Amygdala (tissue), 56 donors: Measurements from ENCODE around the gene SORCS2.

Experiments used
- DNase-seq, 56 donors: peaks; one replicate each; lab custom pipeline; 2025; lab: John Stamatoyannopoulos, UW

SORCS2 gene

GRCh38 chr4:7546809-7547367, 354.6 kb downstream of the SORCS2 start:
- no peak for DNase-seq

GRCh38 chr4:7547368-7548040, 355.2 kb downstream of the SORCS2 start:
- no peak for DNase-seq

- DNase-seq = no peak
Measured at GRCh38 chr4:7549866-7550265, 357.5 kb downstream of the SORCS2 start.

- DNase-seq = no peak
Measured at GRCh38 chr4:7552466-7552865, 360.1 kb downstream of the SORCS2 start.

- DNase-seq = no peak
Measured at GRCh38 chr4:7553280-7553679, 360.9 kb downstream of the SORCS2 start.

GRCh38 chr4:7554905-7555304, 362.6 kb downstream of the SORCS2 start:
- DNase-seq = no peak

- no peak for DNase-seq
Measured at GRCh38 chr4:7556558-7556957, 364.2 kb downstream of the SORCS2 start.

- no peak for DNase-seq
Measured at GRCh38 chr4:7557456-7557855, 365.1 kb downstream of the SORCS2 start.

- no peak for DNase-seq
Measured at GRCh38 chr4:7558436-7558835, 366.1 kb downstream of the SORCS2 start.

- no peak for DNase-seq
Measured at GRCh38 chr4:7559316-7559715, 367.0 kb downstream of the SORCS2 start.

GRCh38 chr4:7559741-7560395, 367.5 kb downstream of the SORCS2 start:
- DNase-seq = no peak

GRCh38 chr4:7561557-7561956, 369.2 kb downstream of the SORCS2 start:
- DNase-seq = no peak

- peak in 2 of 56 donors; percentile 3 to 17 for DNase-seq
Measured at GRCh38 chr4:7564242-7564641, 371.9 kb downstream of the SORCS2 start.

GRCh38 chr4:7565483-7565882, 373.1 kb downstream of the SORCS2 start:
- DNase-seq = no peak

- no peak for DNase-seq
Measured at GRCh38 chr4:7569810-7570783, 377.8 kb downstream of the SORCS2 start.

- DNase-seq = no peak
Measured at GRCh38 chr4:7571001-7571400, 378.7 kb downstream of the SORCS2 start.

GRCh38 chr4:7571701-7572100, 379.4 kb downstream of the SORCS2 start:
- DNase-seq = no peak

GRCh38 chr4:7572894-7573293, 380.6 kb downstream of the SORCS2 start:
- DNase-seq = no peak

- no peak for DNase-seq
Measured at GRCh38 chr4:7573576-7574091, 381.3 kb downstream of the SORCS2 start.

- peak in 1 of 56 donors; percentile 5 for DNase-seq
Measured at GRCh38 chr4:7574287-7575014, 382.1 kb downstream of the SORCS2 start.
